Esophagus squamous epithelium (tissue), 5 donors: ENCODE measurements around the gene ETV2. TPM values are rescaled to one million over a fixed set of nuclear protein-coding genes. Genes with fewer than 3 reads are reported as not detected.

ENCODE experiments used
- DNase-seq: peaks from one replicate; lab custom pipeline; 2025; lab: John Stamatoyannopoulos, UW
- H3K27ac ChIP-seq, 4 donors: fragments of 200-600 bp; sonication (generic); one replicate each; pipeline ENCODE4 v1.5.1; 2016 to 2019; ENCODE audit warnings: mild to moderate bottlenecking in 1 of 4
- H3K27me3 ChIP-seq, 4 donors: fragments of 200-600 bp; sonication (generic); 1 replicate in 3 of 4; 2 replicates in 1 of 4; pipeline versions ENCODE4 v1.5.1 to v1.6.0; 2017 to 2021; ENCODE audit warnings: antibody characterized with exemption in 1 of 4
- H3K36me3 ChIP-seq, 3 donors: fragments of 200-600 bp; sonication (generic); one replicate each; pipeline ENCODE4 v1.5.1; 2016 to 2019
- H3K4me1 ChIP-seq, 3 donors: fragments of 200-600 bp; sonication (generic); one replicate each; pipeline ENCODE4 v1.5.1; 2017 to 2019
- H3K4me3 ChIP-seq, 4 donors: fragments of 200-600 bp; sonication (generic); 1 replicate in 3 of 4; 2 replicates in 1 of 4; pipeline ENCODE4 v1.5.1; 2016 to 2019; ENCODE audit warnings: mild to moderate bottlenecking in 2 of 4, moderate library complexity in 1 of 4
- H3K9me3 ChIP-seq, 3 donors: fragments of 200-600 bp; sonication (generic); one replicate each; pipeline ENCODE4 v1.5.1; 2016 to 2019
- CTCF ChIP-seq, 6 experiments: fragments of 450-650 bp in 4 of 6; fragments of 200-600 bp in 2 of 6; sonication (generic) in 2 of 6; IDR thresholded peaks; one replicate each; pipeline ENCODE4 v1.5.1; 2016 to 2019; ENCODE audit warnings: antibody characterized with exemption in 6 of 6, mild to moderate bottlenecking in 4 of 6, moderate library complexity in 4 of 6
- POLR2A ChIP-seq, 4 donors: fragments of 450-650 bp; IDR thresholded peaks; one replicate each; pipeline ENCODE4 v1.6.1; 2017; ENCODE audit warnings: antibody characterized with exemption in 4 of 4, mild to moderate bottlenecking in 4 of 4, moderate library complexity in 3 of 4
- WGBS, 2 donors: methylation state at CpG; one replicate each; pipeline ENCODE4 v1.1.5; 2018; 5-methylcytosine and 5-hydroxymethylcytosine counted together
- intact Hi-C: fragments of 100-400 bp; cut with DNase I; formaldehyde crosslinking; loops from one replicate; pipeline ENCODE4 v1.15.0; 2022
- total RNA-seq, 4 donors: library from RNA; depleted of rRNA; stranded (reverse); fragments of >200 nt; gene quantifications; one replicate each; pipeline ENCODE4 v1.1.0, GENCODE V29; 2016
- donor health status: DM: yes; HTN: yes; CAD: no.

Gene ETV2
- total RNA-seq, 4 donors from 2014 or later = 0.31 to 0.44 TPM; not detected in 2

DNA sequence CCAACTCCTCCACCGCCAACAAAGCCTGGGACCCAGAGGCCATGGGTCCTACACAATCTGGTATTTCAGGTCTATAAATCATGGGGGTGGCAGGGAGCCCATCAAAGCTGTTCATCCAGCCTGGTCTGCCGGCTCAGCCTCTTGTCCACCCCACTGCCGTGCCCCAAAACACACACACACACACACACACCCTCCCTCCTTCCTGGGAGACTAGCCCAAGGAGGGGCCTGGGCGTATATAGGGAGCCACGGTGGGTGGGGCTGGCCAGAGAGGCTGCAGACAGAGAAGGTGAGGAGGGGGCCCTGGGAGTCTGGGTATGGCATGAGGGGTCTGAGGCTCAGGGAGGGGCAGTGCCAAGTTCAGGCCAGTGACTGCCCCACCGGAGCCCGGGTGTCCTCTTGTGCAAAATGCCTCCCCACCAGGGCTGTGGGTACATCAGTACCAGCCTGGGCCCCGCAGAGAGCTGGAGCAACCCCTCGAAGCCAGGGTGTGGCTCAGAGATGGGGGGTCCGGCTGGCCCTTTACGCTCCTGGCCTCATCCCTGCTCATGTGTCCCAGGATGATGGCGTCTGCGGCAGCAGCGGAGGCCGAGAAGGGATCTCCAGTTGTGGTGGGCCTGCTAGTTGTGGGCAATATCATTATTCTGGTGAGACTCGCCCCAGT lies 24.8 kb downstream of the ETV2 start, which contains the start of gene UPK1A:
TSS of gene UPK1A (plus strand) at position 267 of the 663 bp plus-strand sequence. CDS start at position 563, 296 bp downstream.
- Histone ChIP-seq H3K4me3 (no peak within 1 kb of the TSS), H3K27ac (no peak within 1 kb of the TSS), H3K9me3 (no peaks in the 10 kb centered on the region), H3K27me3 (peaks cover 0 to 14% (median 0%) of the 10 kb centered on the region in 4 donors), H3K36me3 (peaks cover 0 to 44% (median 0%) of the 10 kb centered on the region in 3 donors), H3K4me1 (peaks cover 0 to 14% (median 0%) of the 10 kb centered on the region in 3 donors)
- WGBS, 2 donors = 8 to 52% methylated on average over 2 to 8 of the region's 16 CpGs
- no peak for DNase-seq
- no peak for TF ChIP-seq CTCF (IDR thresholded peaks at IDR 0.05)
- TF ChIP-seq POLR2A (IDR thresholded peaks at IDR 0.05) = no peak
- intact Hi-C loops = no loop called here

DNA sequence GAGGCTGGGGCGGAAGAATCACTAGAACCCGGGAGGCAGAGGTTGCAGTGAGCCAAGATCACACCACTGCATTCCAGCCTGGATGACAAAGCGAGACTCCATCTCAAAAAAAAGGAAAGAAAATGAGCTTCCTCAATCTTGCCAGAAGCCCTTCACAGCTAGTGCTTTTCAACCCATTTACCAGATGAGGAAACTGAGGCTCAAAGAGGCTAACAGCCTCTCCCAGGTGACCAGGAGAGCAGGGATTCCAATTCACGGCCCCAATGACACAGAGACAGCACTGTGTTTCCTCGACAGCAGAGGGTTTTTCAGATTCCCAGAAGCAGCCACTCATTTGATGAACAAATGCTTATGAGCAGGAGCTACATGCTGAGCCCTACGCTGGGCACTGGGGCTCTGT lies 28.0 kb downstream of the ETV2 start:
- TF ChIP-seq POLR2A (IDR thresholded peaks at IDR 0.05) (no peak), CTCF (IDR thresholded peaks at IDR 0.05) (no peak)
- WGBS, 2 donors = 68 to 69% methylated on average over 6 of the region's 6 CpGs

GRCh38 chr19:35669974-35670373 lies 28.4 kb downstream of the ETV2 start:
- H3K4me1 ChIP-seq = peaks cover 5 to 22% (median 7%) of the 10 kb centered on the region in 3 donors
- peaks cover 0 to 8% (median 0%) of the 10 kb centered on the region in 3 donors for H3K36me3 ChIP-seq
- intact Hi-C loops = no loop called here
- H3K4me3 ChIP-seq = no peak overlapping the region
- no peak overlapping the region for H3K27ac ChIP-seq
- 55 to 63% methylated on average over 4 of the region's 4 CpGs for WGBS, 2 donors
- TF ChIP-seq CTCF (IDR thresholded peaks at IDR 0.05) (no peak), POLR2A (IDR thresholded peaks at IDR 0.05) (no peak)
- peaks cover 0 to 48% (median 4%) of the 10 kb centered on the region in 4 donors for H3K27me3 ChIP-seq
- no peak for DNase-seq
- H3K9me3 ChIP-seq = no peaks in the 10 kb centered on the region

More for the DNA sequence above, 28.0 kb downstream of the ETV2 start:
- Histone ChIP-seq H3K4me1 (peaks cover 5 to 22% (median 7%) of the 10 kb centered on the region in 3 donors), H3K27me3 (peaks cover 0 to 46% (median 4%) of the 10 kb centered on the region in 4 donors), H3K4me3 (no peak overlapping the region), H3K9me3 (no peaks in the 10 kb centered on the region), H3K36me3 (peaks cover 0 to 12% (median 0%) of the 10 kb centered on the region in 3 donors), H3K27ac (no peak overlapping the region)
- intact Hi-C loops = no loop called here
- no peak for DNase-seq

GRCh38 chr19:35670686-35671085 lies 29.1 kb downstream of the ETV2 start:
- no peak for TF ChIP-seq CTCF (IDR thresholded peaks at IDR 0.05)
- TF ChIP-seq POLR2A (IDR thresholded peaks at IDR 0.05) = no peak
- no peaks in the 10 kb centered on the region for H3K9me3 ChIP-seq
- peaks cover 5 to 20% (median 7%) of the 10 kb centered on the region in 3 donors for H3K4me1 ChIP-seq
- peaks cover 0 to 1% (median 0%) of the 10 kb centered on the region in 3 donors for H3K36me3 ChIP-seq
- no peak for DNase-seq
- intact Hi-C loops = no loop called here
- 71 to 100% methylated on average over 1 of the region's 1 CpG for WGBS, 2 donors
- H3K27me3 ChIP-seq = peaks cover 0 to 55% (median 4%) of the 10 kb centered on the region in 4 donors
- H3K27ac ChIP-seq = no peak overlapping the region
- no peak overlapping the region for H3K4me3 ChIP-seq

DNA sequence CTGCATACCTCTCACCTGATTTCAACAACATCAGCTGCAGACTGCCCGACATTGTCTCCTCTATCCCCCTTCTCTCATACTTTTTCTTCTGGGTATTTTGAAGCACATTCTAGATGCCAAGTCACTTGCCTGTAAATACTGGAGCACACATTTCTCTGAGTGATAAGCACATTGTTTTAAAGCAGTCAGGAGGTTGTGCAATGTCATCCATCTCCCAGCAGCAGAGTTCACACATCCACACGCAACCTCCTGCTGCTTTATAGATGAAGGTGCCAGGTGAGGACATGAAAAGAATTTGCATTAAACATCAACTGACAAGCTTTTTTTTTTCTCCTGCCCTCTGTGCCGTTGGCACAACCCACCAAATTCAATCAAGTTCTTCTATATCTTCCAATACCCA lies 30.3 kb downstream of the ETV2 start:
- TF ChIP-seq CTCF (IDR thresholded peaks at IDR 0.05) (no peak), POLR2A (IDR thresholded peaks at IDR 0.05) (no peak)
- WGBS, 2 donors = 28 to 45% methylated on average over 3 of the region's 3 CpGs
- Histone ChIP-seq H3K4me3 (no peak overlapping the region), H3K9me3 (no peaks in the 10 kb centered on the region), H3K4me1 (peaks cover 5 to 9% (median 7%) of the 10 kb centered on the region in 3 donors), H3K27me3 (peaks cover 0 to 57% (median 4%) of the 10 kb centered on the region in 4 donors), H3K27ac (no peak overlapping the region), H3K36me3 (no peaks in the 10 kb centered on the region)
- no peak for DNase-seq
- intact Hi-C loops = no loop called here
